Skin of body (tissue), 2 donors: ENCODE data around the gene SSBP2. TPM values are rescaled to one million over a fixed set of nuclear protein-coding genes. Genes with fewer than 3 reads are reported as not detected.
"Not testable (repeated sequence)": the region's sequence is repeated elsewhere in the genome, so short reads cannot be mapped to it uniquely, and the experiment has no call there.

Source experiments
- DNase-seq: peaks from one replicate; lab custom pipeline; 2025; lab: John Stamatoyannopoulos, UW
- total RNA-seq: library from RNA; depleted of rRNA; stranded (reverse); fragments of >200 nt; gene quantifications from one replicate; pipeline ENCODE4 v1.2.3, GENCODE V29; 2014

The SSBP2 gene
- total RNA-seq, 1 donor from 2014 or later = 57.7 TPM

GRCh38 chr5:81739291-81739690 is 11.6 kb downstream of the SSBP2 start:
- DNase-seq = no peak

- no peak for DNase-seq
These were observed 21.6 kb downstream of the SSBP2 start for GRCh38 chr5:81729276-81729675.

DNA sequence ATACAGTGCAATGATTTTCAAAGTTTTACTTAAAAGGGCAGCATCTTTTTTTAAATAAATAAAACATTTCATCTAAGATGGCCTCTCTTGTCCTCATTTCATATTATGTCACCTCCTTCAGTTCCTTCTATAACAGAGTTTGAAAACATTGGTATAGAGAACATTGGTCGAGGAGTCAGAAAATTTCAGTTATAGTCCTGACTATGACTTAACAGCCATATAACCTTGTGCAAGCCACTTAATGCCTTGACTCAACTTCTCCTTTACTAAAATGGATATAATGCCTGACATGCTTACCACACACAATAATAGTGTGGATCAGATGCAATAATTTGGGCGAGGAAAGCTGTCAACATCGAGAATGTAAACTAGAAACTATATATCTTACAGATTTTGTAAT is 22.6 kb downstream of the SSBP2 start:
- no peak for DNase-seq

DNA sequence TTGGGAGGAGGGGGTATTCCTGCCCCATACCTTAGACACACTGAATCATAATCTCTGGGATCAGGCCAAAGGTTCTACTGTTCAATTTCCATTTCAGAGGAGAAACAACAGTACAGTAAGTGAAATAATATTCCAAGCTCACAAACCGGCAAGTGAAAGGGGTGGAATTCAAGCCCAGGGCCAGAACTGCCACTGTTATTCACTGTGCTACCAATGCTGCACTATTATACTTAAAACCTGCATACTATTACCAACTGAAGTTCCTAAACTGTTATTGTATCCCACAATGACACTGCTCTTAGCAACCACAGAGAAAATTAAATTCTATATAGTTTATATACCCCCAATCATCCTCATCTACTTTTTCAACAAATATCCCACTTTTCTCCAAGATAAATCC is 24.6 kb downstream of the SSBP2 start:
- DNase-seq = no peak

- no peak for DNase-seq
These were observed 26.3 kb downstream of the SSBP2 start for GRCh38 chr5:81724571-81724970.

DNA sequence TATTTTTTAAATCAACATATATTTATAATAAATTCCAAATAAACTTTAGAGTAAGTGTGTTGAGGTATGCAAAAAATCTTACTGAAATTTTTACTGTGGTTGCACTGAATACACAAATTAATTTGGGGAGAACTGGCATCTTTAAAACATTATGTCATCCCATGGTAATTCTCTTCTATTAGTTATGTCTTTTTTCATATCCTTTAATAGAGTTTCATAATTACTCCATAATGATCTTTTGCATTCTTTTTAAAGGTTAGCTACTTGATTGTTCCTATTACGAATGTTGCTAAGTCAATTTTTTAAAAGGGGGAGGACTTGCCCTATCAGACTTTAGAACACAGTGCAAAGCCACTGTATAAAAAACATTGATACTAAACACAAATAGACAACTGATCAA is 26.8 kb downstream of the SSBP2 start:
- DNase-seq = no peak

DNA sequence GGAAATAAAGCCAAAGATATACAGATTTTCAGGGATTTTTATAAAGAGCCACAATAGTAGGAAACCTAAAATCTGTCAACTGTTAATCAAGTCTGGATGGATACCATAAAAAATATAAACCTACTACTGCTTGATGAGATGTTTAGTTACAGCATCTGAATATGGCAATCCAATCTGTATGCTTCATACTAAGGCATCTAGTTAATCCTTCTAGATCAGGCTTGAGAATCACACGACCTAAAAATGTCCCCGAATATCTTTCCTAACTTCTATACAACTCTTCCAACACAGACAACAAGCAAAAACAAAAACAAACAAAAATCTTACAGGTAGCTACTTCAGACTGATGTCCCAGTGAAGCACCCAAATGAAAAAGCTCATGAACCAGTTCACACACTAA is 29.8 kb downstream of the SSBP2 start:
- no peak for DNase-seq

GRCh38 chr5:81719743-81720345 is 31.1 kb downstream of the SSBP2 start:
- DNase-seq = no peak

- no peak for DNase-seq
These were observed 32.6 kb downstream of the SSBP2 start for GRCh38 chr5:81718300-81718699.

- DNase-seq = no peak
These were observed 33.0 kb downstream of the SSBP2 start for GRCh38 chr5:81717860-81718259.

GRCh38 chr5:81717226-81717625 is 33.7 kb downstream of the SSBP2 start:
- no peak for DNase-seq

DNA sequence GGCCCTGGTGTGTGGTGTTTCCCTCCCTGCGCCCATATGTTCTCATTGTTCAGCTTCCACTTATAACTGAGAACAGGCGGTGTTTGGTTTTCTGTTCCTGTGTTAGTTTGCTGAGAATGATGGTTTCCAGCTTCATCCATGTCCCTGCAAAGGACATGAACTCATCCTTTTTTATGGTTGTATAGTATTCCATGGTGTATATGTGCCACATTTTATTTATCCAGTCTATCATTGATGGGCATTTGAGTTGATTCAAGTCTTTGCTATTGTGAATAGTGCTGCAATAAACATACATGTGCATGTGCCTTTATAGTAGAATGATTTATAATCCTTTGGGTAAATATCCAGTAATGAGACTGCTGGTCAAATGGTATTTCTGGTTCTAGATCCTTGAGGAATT is 36.8 kb downstream of the SSBP2 start:
- not testable (repeated sequence) for DNase-seq

DNA sequence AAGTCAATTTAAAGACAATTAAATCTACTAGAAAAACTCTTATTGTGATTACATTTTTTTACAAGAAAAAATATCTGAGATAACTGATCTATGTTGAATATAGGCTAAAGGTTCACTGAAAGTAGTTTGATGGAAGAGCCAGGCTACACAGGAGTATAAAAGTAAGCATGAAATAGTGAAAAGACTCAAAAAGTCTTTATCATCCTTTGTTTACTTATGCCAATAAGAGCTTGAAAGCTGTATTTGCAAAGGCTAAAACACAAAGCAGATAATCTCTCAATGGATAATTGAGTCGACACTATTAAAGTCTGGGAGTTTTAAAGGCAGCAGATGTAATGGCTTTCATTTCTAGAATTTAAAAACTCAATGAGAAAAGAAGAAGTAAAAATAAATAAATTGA is 42.0 kb downstream of the SSBP2 start:
- no peak for DNase-seq

DNA sequence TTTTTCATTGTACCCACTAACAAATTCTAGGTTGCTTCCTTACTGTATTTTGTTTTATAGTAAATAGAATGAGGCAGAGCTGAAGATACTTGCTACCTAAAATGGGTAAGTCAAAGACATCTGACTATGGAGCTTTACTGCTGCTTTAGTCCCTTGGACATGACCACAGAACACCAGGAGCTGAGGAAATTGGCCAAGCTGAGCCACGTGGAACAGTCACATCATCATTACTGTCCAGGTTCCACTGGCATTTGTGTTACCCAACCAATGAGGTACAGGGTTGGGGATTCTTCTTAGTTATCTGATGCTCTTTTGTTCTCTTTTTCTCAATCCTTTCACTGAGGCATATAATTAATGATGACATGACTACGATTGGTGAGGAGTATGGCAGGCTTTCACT is 47.1 kb downstream of the SSBP2 start:
- no peak for DNase-seq

DNA sequence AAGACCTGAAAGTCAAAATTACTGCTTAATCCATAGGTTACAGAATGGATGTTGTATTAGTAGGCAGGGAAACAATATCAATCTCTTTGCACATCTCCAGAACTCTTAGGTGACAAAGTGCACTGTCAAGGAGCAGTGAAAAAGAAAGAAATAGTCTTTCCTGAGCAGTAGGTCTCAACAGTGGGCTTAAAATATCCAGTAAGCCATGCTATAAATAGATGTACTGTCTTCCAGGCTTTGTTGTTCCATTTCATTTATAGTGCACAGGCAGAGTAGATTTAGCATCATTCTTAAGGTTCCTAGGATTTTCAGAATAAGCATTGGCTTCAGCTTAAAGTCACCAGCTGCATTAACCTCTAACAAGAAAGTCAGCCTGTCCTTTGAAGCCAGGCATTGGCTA is 50.7 kb downstream of the SSBP2 start:
- no peak for DNase-seq

DNA sequence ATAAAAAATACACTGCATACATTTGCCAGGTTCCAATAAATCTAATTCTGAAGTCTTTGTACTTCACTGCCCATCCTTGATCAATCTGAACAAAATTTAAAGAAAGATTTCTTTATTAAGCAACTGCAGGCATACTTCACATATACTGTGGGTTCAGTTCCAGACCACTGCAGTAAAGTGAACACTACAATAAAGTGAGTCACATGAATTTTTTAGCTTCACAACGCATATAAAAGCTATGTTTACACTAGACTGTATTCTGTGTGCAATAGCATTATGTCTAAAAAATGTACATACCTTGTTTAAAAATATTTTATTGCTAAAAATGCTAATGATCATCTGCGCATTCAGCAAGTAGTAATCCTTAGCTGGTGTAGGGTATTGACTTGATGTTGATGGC is 52.1 kb downstream of the SSBP2 start:
- DNase-seq = no peak

DNA sequence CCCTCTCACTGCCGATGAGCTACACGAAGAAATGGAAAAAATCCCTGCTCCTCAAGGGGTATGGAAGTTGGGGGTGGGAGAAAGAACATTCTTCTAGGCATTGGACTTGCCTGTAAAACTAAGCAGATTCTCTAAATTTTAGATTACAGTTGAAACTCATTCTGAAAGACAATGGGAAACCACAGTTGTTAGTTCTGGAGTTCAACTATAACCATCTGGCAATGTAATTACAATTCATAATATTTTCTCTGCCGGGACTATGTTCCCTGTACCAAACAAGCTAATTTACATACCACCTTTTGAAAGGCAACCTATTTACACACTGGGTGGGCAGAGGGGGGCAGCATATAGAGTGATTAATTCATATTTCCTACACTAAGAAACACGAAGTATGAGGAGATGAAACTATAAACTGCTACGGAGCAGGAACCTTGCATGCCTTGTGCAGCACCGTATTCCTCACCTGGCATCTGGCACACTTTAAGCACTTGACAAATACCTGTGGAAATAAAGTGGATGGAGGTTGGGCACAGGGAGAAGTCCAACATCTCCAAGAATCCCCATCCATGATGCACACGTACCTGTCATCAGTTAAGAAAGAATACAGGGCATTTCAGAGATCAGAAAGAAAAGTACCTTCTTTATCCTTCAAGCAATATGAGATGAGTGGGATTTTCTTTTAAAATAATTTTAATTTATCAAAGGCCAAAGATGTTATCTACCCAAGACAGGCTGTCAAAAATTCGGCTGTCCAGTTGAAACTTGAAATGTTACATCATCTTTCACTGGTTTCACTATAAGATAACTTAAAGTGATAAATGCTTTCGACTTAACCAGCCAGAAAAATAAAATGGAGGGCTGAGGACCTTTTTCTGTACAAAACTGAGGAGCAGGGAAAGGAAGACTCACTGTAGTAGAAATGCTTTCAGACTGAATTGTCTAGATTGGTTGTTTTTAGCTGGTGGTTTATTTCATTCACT is 54.2 kb downstream of the SSBP2 start:
- no peak for DNase-seq

DNA sequence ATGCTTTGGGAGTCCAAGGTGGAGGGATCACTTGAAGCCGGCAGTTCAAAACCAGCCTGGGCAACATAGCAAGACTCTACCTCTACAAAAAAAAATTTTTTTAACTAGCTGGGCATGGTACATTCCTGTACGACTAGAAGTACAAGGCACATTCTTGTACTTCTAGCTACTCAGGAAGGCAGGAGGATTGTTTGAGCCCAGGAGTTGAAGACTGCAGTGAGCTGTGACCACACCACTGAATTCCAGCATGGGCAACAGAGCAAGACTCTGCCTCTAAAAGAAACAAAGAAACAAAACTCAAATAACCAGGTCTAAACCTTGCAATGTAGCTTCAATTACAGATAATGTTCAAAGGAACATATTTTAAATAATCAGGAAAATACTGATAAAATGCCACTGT is 56.2 kb downstream of the SSBP2 start:
- no peak for DNase-seq

GRCh38 chr5:81688215-81688614 is 62.7 kb downstream of the SSBP2 start:
- no peak for DNase-seq

GRCh38 chr5:81687292-81687691 is 63.6 kb downstream of the SSBP2 start:
- DNase-seq = no peak

DNA sequence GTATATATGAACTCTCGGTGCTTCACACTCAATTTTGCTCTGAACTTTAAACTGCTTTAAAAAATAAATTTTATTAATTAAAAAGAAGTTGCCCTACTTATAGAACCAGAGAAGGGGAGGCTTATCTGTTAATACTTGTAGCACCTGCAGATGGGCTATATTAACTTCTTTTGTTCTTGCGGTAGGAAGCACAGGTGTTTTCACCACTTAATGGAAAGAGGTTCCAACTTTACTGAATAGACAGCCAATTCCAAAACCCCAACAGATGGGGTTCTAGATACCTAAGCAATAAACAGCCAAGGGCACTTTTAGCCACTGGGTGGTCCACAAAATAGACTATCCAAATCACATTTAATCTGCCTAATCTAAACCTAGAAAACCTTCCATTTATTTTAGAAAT is 65.4 kb downstream of the SSBP2 start:
- DNase-seq = no peak

- DNase-seq = no peak
These were observed 71.0 kb downstream of the SSBP2 start for GRCh38 chr5:81679885-81680284.

DNA sequence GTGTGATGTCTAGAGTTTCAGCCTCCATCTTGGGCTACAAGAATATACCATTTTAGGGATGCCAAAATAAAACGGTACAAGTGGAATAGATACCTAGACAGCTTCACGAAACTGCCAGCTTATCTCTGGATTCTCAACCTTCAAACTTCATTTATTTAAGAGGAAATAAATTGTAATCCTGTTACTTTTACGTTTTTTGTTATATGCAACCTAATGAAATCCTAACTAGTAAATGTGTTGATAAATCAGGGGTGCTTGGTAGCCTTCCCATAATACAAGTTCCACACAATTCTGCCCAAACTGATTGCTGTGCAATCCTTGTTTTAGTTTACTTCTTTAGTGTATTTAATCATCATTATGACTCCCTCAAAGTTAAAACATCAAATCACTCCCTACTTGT is 75.5 kb downstream of the SSBP2 start:
- no peak for DNase-seq
